HG03342 (cell line): Measurements from ENCODE around the gene VPS35.

Experiments used
- ATAC-seq: cut with Tn5 transposase; IDR thresholded peaks from one replicate; pipeline ENCODE4 v1.9.1; 2021; ENCODE audit warnings: mild to moderate bottlenecking, moderate library complexity; ENCODE audit not compliant: unreplicated experiment

Gene VPS35

DNA sequence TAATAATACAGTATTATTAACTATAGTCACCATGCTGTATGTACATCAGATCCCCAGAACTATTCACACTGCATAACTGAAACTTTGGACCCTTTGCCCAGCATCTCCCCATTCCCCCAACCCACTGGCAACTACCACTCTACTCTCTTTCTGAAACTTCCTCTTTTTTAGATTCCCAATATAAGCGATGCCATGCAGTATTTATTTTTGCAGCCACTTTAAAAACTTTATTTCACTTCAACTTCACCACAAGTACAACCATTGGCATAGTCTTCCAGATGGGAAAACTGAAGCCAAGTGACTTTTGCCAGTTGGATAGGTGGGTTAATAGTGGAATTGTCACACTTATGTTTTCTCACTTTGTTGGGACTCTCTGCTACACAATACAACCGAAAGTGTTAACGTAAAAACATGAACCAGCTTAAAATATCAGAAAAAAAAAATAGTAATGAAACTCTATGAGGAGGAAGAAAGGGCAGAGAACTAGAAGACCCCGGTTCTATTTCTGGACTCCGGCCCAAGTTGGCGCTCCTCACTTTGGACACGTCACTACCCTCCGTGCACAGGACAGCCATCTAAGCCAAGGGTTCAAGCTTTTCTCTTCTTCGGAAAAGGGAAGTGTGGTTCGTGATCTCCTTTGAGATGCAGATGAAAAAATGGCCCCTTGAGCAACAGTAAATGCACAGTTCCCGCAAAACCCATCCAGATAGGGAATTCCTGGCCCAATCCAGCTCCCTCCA is 68.5 kb downstream of the VPS35 start:
- no peak for ATAC-seq

DNA sequence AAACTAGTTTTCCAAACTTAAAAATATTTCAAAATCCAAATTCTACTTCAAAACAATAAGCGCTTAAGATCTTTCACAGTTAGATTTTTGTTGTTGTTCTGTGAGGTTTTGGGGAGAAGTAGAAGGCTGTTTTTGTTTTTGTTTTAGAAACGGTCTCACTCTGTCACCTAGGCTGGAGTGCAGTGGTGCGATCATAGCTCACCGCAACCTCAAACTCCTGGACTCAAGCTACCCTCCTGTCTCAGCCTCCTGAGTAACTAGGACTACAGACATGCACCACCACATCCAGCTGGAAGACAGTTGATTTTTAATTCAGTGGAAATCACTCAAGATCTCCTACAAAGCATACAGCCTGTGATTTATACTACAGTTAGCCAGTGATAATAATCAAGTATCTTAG is 70.5 kb downstream of the VPS35 start:
- no peak for ATAC-seq

DNA sequence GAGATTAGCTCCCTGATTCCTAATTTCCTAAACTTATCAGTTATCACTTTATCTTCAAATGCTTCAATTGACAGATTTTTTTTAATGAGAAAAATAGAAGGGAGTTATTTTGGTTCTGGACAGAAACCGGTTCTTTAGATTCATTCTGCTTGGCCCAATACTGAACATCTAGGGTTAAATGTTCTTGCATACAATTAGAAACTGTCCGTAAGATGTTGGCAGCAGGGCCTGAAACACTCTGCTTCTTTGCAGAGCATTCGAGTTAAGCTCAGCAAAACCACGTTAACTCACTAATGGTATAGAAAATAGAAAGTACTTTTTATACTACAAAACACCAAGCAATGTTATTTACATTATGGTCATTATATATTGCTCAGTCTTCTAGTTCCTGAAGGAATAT is 75.0 kb downstream of the VPS35 start:
- no peak for ATAC-seq

DNA sequence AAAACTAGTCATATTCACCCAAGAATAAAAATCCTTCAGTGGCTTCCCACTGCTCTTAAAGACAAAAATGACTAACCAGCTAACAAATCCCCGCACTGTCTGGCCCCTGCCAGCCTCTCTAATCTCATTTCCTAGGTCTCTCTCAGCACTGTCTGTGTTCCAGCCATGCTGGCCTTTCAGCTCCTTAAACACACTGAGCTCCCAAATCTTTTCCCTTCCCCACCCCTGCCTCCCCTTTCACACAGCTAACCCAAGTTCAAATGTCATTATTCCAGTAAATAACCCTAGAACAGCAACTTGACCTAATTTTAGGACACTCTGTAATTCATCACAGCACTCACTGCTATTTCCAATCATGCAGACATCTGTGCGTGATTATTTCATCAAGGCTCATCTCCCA is 75.6 kb downstream of the VPS35 start:
- no peak for ATAC-seq

DNA sequence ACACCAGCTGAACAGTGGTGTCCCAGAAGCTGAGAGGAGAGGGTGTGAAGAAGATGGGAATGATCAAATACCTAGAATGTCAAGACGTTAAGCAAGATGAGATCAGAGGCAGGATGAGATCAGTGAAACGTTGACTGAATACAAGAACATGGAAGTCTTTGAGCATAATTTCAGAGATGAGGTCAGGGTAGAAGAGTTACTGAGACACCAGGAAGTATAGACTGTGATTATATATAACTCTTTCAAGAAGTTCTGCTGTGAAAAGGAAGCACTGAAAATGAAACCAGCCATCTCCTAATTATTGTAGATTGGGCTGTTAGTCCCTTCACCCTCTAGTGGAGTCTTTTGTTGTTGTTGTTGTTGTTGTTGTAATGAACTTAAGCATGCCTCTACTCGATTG is 76.9 kb downstream of the VPS35 start:
- peak; percentile 72 for ATAC-seq

DNA sequence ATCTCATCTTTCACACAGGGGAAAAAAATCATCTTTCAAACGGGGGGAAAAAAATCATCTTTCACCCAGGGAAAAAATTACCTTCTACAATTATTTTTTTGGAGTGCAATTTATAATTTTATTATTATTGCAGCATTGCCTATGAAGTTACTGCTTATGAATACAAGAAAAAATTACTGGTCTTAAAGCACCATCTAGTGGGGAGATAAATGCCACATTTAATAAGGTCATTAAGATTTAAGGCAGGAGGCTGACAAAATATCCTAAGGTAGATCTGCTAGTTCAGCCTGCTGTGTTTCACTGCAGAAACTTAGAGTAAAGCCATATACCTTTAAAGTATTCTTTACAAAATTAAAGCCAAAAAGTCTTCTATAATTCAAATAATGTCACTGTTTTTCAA is 81.4 kb downstream of the VPS35 start:
- ATAC-seq: no peak

DNA sequence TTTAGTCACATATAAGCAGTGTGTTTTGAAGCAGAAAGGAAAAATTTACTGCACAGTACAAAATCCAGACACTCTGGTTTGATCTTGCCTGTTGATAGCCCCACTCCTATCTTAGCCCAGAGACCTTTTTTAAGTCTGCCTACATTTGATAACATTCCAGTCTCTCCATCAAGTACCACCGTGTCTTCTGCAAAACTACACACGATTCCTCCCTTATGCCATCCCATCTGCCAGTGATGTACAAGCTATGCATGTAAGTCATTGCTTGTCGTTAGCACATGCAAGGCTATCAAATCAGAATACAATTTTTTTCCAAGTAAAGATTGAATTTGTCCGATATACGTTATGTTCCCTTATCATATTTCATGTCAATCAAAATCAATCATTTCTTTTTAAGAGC is 82.7 kb downstream of the VPS35 start:
- ATAC-seq: no peak
